Activated effector memory CD4-positive, alpha-beta T cell treated with Interleukin-2 at 50 U/mL for 16 hours (primary cell): ENCODE data around the gene C1orf21.

Experiments used
- DNase-seq: peaks from one replicate; pipeline ENCODE4 v3.0.0-alpha.2; 2020

C1orf21 gene

GRCh38 chr1:184387476-184388318, 868 bp downstream of the C1orf21 start:
- no peak for DNase-seq

DNA sequence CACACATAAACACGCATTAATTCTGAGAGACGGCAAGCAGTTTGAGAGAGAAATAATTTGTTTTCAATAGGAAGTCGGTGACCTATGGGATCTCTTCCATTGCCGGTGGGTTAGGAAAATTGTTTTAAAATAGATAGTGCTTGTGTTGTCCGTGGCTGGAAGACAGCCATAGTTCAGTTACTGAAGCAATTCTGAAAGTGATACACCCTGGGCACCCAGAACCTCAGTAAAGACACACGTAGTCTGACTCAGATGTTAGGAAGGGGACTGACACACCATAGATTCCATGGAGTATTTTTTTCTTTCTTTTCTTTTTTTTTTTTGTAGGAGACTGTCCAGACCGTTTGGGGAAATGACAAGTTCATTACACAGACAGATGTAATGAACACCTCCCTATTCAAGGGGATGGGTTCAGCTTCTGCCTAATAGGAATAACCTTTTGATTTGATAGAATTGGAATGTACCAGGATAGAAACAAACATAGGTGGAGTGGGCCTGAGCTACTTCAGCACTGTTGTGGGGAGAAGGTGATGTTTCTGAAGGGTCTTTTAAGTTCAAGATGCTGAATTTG, 1.6 kb downstream of the C1orf21 start:
- no peak for DNase-seq

GRCh38 chr1:184388971-184389370, 2.1 kb downstream of the C1orf21 start:
- DNase-seq, result no peak

GRCh38 chr1:184389446-184389845, 2.6 kb downstream of the C1orf21 start:
- no peak for DNase-seq

- no peak for DNase-seq
Measured at GRCh38 chr1:184390889-184391288, 4.1 kb downstream of the C1orf21 start.

- no peak for DNase-seq
Measured at GRCh38 chr1:184392067-184392466, 5.2 kb downstream of the C1orf21 start.

DNA sequence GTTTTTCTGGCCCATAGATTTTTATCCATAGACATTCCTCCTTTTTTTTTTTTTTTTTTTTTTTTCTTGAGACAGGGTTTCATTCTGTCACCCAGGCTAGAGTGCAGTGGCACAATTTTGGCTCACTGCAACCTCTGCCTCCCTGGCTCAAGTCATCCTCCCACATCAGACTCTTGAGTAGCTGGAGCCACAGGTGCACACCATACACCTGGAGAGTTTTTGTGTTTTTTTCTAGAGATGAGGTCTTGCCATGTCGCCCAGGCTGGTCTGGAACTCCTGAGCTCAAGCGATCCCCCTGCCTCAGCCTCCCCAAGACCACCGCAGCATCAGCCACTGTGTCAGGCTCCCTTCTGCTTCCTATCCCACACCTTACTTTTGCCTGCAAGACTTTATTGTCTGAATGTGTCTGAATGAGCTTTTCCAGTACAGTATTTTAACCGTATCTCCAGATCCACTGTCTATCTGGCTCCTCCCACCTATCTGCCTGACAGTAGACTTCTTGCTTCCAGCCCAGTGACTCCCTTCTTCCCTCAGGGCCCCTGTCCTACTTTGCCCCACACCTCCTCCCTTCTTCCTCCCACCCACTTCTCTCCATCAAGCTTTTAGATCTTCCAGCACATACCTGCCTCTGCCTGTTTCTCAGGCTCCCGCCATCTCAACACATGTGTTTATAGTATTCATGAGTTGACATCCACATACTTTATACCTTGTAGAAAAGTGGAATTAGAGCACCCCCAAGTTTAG, 6.1 kb downstream of the C1orf21 start:
- DNase-seq, result no peak

DNA sequence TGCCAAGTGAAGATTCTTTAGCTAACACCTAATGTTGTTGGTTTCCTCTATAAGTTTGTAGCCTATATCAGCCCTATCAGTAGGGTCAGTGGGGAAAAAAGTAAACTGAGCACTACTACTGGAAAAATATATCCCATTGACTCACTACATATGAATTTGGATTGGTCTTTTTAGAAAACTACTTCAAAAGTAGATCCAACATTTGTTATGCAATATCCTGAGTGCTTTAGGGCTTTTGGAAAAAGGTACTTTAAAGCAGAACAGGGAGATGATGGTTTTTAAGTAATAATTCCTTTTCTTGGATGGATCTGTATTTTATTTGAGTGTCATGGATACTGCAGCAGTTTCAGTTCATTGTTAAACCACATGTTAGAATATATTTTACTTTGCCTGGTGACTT, 7.1 kb downstream of the C1orf21 start:
- no peak for DNase-seq

- no peak for DNase-seq
Measured at GRCh38 chr1:184395370-184395769, 8.5 kb downstream of the C1orf21 start.

GRCh38 chr1:184395937-184396480, 9.2 kb downstream of the C1orf21 start:
- DNase-seq, result no peak

DNA sequence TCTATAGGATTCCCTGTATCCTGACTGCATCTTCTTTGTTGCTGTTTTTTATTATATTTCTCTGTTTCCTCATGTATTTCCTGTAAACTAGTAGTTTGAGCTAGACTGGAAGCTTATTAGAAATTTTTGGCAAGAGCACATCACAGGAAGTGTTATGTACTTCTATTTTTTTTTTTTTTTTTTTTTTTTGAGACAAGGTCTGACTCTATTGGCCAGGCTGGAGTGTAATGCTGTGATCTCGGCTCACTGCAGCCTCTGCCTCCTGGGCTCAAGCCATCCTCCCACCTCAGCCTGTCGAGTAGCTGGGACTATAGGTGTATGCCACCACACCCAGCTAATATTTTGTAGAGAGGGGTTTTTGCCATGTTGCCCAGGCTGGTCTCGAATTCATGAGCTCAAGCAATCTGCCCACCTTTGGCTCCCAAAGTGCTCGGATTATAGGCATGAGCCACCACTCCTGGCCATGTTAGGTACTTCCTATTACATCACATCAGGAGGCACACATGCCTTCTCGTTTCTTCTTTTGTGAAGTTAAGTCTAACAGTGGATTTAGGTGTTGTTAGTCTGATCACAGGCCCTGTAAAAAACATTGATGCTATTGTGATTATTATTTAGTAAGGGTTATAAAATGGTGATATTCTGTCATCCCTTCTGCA, 12.5 kb downstream of the C1orf21 start:
- DNase-seq, result no peak

DNA sequence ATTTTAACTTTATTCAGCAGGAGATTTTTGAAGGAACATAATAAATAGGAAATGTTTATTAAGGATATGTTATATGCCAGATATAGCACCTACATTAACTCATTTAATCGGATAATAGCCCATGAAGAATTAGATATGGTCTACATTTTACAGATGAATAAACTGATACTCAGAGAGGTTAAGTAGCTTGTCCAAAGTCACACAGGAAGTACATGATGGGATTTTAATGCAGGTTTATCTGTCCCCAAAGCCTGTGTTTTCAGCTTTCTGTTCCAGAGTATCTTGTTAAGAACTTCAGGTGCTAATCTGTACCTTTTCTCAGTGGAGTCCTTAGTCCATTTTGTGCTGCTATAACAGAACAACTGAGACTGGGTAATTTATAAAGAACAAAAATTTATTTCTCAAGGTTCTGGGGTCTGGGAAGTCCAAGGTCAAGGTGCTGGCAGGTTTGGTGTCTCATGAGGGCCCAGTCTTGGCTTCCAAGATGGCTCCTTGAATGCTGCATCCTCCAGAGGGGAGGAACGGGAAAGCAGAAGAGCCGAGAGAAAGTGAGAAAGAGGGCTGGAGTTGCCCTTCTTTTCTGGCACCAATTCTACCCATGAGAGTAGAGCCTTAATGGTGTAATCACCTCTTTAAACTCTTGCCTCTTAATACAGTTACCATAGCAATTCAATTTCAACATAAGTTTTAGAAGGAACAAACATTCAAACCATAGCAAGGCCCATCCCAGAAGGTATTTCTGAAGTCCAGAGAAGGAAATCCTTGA, 17.3 kb downstream of the C1orf21 start:
- no peak for DNase-seq

DNA sequence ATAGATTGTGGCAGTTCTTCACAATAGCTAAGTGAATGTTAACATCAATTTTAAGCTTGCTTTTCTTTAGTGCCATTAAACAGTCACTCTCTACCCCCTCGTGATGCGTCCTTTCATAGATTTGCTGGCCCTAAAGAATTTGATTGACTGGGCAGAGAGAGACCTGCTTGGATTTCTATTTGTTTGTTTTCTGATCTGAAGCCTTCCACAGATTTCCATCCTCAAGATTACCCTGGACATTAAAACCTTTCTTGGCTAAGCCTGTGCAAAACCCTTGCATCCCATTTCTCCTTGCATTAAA, 17.8 kb downstream of the C1orf21 start:
- no peak for DNase-seq

- DNase-seq, result no peak
Measured at GRCh38 chr1:184405094-184405800, 18.4 kb downstream of the C1orf21 start.

- DNase-seq, result no peak
Measured at GRCh38 chr1:184405801-184406142, 18.9 kb downstream of the C1orf21 start.

DNA sequence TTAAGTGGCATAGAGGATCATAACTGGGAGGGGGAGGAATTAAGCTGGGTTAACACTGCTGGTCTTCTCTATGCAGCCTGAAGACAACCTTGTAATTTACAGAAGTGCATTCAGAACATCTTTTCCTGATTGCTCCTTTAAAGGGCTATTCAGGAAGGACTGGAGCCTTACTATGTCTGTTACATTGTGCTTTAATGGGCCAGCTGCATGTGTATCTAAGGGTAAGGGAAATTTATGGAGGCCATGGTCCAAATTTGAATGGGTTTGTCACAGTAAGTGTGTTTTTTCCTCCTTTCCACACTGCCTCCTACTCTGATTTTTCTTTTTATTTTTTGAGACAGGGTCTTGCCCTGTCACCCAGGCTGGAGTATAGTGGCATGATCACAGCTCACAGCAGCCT, 19.6 kb downstream of the C1orf21 start:
- no peak for DNase-seq

DNA sequence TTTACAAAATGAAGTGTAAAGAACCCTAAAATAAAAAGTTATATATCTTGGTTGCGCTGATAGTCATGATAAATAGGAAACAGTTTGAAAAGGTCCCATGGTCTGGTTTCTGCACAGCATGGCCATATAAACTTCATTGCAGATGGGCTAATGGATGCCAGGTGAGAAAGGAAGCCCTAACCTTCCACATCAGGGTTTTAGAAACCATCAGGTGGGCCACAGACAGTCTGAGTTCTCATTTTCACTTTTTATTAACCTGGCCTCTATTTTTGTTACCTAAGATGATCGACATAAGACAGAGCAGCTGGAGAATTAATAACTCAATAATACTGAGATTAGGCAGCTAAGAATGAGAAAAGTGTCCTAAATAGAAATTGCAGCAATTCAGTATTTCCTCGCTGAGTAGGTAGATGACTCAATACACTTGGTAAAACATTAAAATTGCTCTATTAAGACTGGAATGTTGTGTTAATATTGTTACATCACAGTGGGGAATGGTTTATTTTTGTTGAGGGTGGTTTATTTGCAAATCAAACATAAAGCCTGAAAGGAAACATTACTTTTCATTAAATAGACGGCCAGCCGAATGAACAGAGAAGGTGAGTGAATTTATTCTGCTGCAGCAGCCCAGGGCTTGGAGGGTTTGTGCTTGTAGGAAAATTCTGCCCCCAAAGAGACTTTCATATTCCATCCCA, 21.1 kb downstream of the C1orf21 start:
- DNase-seq, result no peak

DNA sequence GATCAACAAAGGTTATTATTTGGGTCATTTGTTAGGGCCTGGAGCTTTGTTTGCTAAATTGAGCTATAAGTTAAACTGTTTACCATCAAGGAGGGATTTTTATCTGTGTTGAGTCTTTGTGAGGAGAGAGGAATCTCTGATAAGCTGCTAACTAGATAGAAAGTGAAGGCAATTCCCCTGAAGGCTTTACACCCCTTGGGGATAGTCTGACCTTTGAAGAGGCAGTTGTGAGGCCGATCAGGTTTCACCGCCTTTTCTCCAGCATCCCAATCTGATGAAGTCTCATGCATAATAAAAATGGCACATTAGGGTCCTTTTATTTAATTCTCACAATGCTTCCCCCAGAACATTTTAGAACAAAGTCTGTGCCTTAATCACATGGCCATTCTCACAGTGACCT, 21.8 kb downstream of the C1orf21 start:
- no peak for DNase-seq

- no peak for DNase-seq
Measured at GRCh38 chr1:184409011-184409410, 22.2 kb downstream of the C1orf21 start.

DNA sequence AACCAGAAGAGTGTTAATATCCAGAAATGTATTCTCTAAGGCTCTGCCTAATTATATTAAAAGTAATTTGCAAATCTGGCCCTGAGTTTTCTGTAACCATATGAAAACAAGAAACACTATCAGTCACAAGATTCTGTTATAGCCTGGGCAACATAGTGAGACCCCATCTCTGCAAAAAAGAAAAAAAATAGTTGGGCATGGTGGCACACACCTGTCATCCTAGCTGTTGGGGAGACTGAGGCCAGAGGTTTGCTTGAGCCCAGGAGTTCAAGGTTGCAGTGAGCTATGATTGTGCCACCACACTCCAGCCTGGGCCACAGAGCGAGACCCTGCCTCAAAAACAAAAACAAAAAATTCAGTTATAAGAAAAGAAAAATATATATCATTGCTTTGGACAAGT, 25.6 kb downstream of the C1orf21 start:
- DNase-seq, result no peak

DNA sequence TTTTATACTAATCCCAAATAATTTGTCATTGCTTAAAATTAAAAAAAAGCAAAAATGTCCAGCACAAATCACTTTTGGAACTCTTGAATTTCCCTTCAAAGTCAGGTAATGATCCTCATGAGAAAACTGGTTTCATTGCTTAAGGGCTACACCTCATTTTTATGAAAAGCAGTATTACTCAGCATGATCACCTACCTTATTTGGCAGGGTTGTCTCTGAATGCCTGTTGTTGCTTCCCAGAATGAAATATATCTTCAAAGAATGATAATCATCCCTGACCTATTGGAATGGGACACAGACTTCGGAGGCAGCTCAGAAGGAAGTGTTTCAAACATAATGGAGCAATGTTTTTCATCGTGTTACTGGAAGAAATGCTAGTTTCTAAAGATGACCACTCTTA, 29.7 kb downstream of the C1orf21 start:
- no peak for DNase-seq
